SK-N-SH (cell line): Measurements from ENCODE around the gene FMNL1. TPM values are rescaled to one million over a fixed set of nuclear protein-coding genes. Genes with fewer than 3 reads are reported as not detected.

Source experiments
- CTCF ChIA-PET: fragments of 300-600, 350-600 bp; formaldehyde crosslinking; extraction: SDS; loops from one replicate; lab custom pipeline; 2021; lab: Yijun Ruan, JAX
- POLR2A ChIA-PET: fragments of 350-600 bp; sonication (Branson Sonifier 250); formaldehyde crosslinking; extraction: SDS; loops from one replicate; lab custom pipeline; 2020; ENCODE audit warnings: antibody characterized with exemption, inconsistent platforms; lab: Yijun Ruan, JAX
- DNase-seq: peaks from one replicate; pipeline ENCODE4 v3.0.0; 2012
- H2AFZ ChIP-seq: fragments of 200-600 bp; sonication (generic); 2 replicates; pipeline ENCODE4 v1.8.1; 2016; ENCODE audit warnings: antibody characterized with exemption, mild to moderate bottlenecking, low read depth
- H3F3A ChIP-seq: fragments of 200-600 bp; sonication (generic); replicated peaks from 2 replicates; pipeline ENCODE3; 2016; ENCODE audit warnings: antibody characterized with exemption, mild to moderate bottlenecking; ENCODE audit not compliant: insufficient read depth
- H3K27ac ChIP-seq, 2 experiments: fragments of 200-500 bp in 1 of 2; fragments of 200-600 bp in 1 of 2; sonication (Bioruptor generic) in 1 of 2; sonication (generic), shearing (Covaris generic) in 1 of 2; 2 replicates each; pipeline versions ENCODE4 v1.5.1 to v1.6.1; 2014 to 2016; ENCODE audit warnings: low read depth in 2 of 2, inconsistent platforms in 1 of 2, low read length in 1 of 2, mild to moderate bottlenecking in 1 of 2, mixed read lengths in 1 of 2
- H3K27me3 ChIP-seq: fragments of 200-600 bp; sonication (generic), shearing (Covaris generic); 2 replicates; pipeline ENCODE4 v1.6.1; 2016; ENCODE audit warnings: mixed run types; ENCODE audit not compliant: insufficient read depth
- H3K36me3 ChIP-seq, 2 experiments: fragments of 200-500 bp in 1 of 2; fragments of 200-600 bp in 1 of 2; sonication (Bioruptor generic) in 1 of 2; sonication (generic) in 1 of 2; replicated peaks in 1 of 2; 2 replicates each; pipeline versions ENCODE3 to v1.5.1; 2014 to 2016; ENCODE audit warnings: low read length in 1 of 2, mild to moderate bottlenecking in 1 of 2; ENCODE audit not compliant: insufficient read depth in 2 of 2, control insufficient read depth in 1 of 2
- H3K4me1 ChIP-seq, 2 experiments: fragments of 200-500 bp in 1 of 2; fragments of 200-600 bp in 1 of 2; sonication (Bioruptor generic) in 1 of 2; sonication (generic), shearing (Covaris generic) in 1 of 2; 2 replicates each; pipeline versions ENCODE4 v1.5.1 to v1.6.1; 2014 to 2016; ENCODE audit warnings: low read depth in 1 of 2, low read length in 1 of 2, mixed run types in 1 of 2; ENCODE audit not compliant: insufficient read depth in 2 of 2, control insufficient read depth in 1 of 2
- H3K4me2 ChIP-seq: fragments of 200-600 bp; sonication (generic), shearing (Covaris generic); 2 replicates; pipeline ENCODE4 v1.6.1; 2017; ENCODE audit warnings: mixed run types
- H3K4me3 ChIP-seq, 2 experiments: fragments of 200-500 bp in 1 of 2; fragments of 200-600 bp in 1 of 2; sonication (Bioruptor generic) in 1 of 2; sonication (generic), shearing (Covaris generic) in 1 of 2; 2 replicates each; pipeline versions ENCODE4 v1.5.1 to v1.8.1; 2014 to 2016; ENCODE audit warnings: low read depth in 2 of 2, inconsistent platforms in 1 of 2, low read length in 1 of 2, mild to moderate bottlenecking in 1 of 2, mixed read lengths in 1 of 2, moderate library complexity in 1 of 2
- H3K79me2 ChIP-seq: fragments of 200-600 bp; sonication (generic); 2 replicates; pipeline ENCODE4 v1.8.1; 2017; ENCODE audit warnings: mild to moderate bottlenecking; ENCODE audit not compliant: insufficient read depth
- H3K9ac ChIP-seq: fragments of 200-600 bp; sonication (generic); 2 replicates; pipeline ENCODE4 v1.6.1; 2017; ENCODE audit warnings: mixed run types
- H3K9me2 ChIP-seq: fragments of 200-600 bp; sonication (generic); 2 replicates; pipeline ENCODE4 v1.6.1; 2017; ENCODE audit warnings: mixed run types
- H3K9me3 ChIP-seq: fragments of 200-600 bp; sonication (generic); 2 replicates; pipeline ENCODE4 v1.6.1; 2017; ENCODE audit warnings: mixed run types, mild to moderate bottlenecking, moderate library complexity
- H4K20me1 ChIP-seq: fragments of 200-600 bp; sonication (generic); 2 replicates; pipeline ENCODE4 v1.6.1; 2017; ENCODE audit warnings: mild to moderate bottlenecking, mixed run types; ENCODE audit not compliant: insufficient read depth
- CHD2 ChIP-seq: fragments of 150-350 bp; IDR thresholded peaks from 2 replicates; pipeline ENCODE4 v1.6.1; 2018; ENCODE audit warnings: low read length; ENCODE audit not compliant: partially characterized antibody
- CTCF ChIP-seq: fragments of 200-600 bp; sonication (generic); IDR thresholded peaks from 2 replicates; pipeline ENCODE4 v1.6.1; 2017; ENCODE audit warnings: antibody characterized with exemption, mild to moderate bottlenecking, moderate library complexity
- EP300 ChIP-seq, 2 experiments: IDR thresholded peaks; 2 replicates each; pipeline versions ENCODE4 v1.4.0 to v1.6.1; 2012; ENCODE audit warnings: borderline replicate concordance in 1 of 2, low read depth in 1 of 2, low read length in 1 of 2
- FOSL2 ChIP-seq: IDR thresholded peaks from 2 replicates; pipeline ENCODE4 v1.4.0; 2012; ENCODE audit warnings: low read depth, mild to moderate bottlenecking, moderate library complexity, borderline replicate concordance
- FOXM1 ChIP-seq: IDR thresholded peaks from 2 replicates; pipeline ENCODE4 v1.4.0; 2012; ENCODE audit warnings: low read depth, mild to moderate bottlenecking
- GABPA ChIP-seq: IDR thresholded peaks from 2 replicates; pipeline ENCODE4 v1.4.0; 2012; ENCODE audit warnings: low read depth, mild to moderate bottlenecking
- JUND ChIP-seq: IDR thresholded peaks from 2 replicates; pipeline ENCODE4 v1.4.0; 2012
- MEF2A ChIP-seq: IDR thresholded peaks from 2 replicates; pipeline ENCODE4 v1.4.0; 2012; ENCODE audit warnings: low read depth, borderline replicate concordance
- MXI1 ChIP-seq: IDR thresholded peaks from 2 replicates; pipeline ENCODE4 v1.6.1; 2012; ENCODE audit warnings: mild to moderate bottlenecking, low read depth, low read length, improper control_type of control experiment
- NFIC ChIP-seq: IDR thresholded peaks from 2 replicates; pipeline ENCODE4 v1.4.0; 2012; ENCODE audit warnings: borderline replicate concordance
- NRF1 ChIP-seq: IDR thresholded peaks from 2 replicates; pipeline ENCODE4 v1.6.1; 2012; ENCODE audit warnings: low read depth, mild to moderate bottlenecking, low read length
- PBX3 ChIP-seq: IDR thresholded peaks from 2 replicates; pipeline ENCODE4; 2012
- RAD21 ChIP-seq: IDR thresholded peaks from 2 replicates; pipeline ENCODE4 v1.6.1; 2012; ENCODE audit warnings: mild to moderate bottlenecking, low read length
- REST ChIP-seq: IDR thresholded peaks from 2 replicates; pipeline ENCODE4 v1.6.1; 2012; ENCODE audit warnings: mild to moderate bottlenecking, low read depth, low read length, moderate library complexity
- RFX5 ChIP-seq: IDR thresholded peaks from 2 replicates; pipeline ENCODE4 v1.6.1; 2012; ENCODE audit warnings: mild to moderate bottlenecking, improper control_type of control experiment, low read length
- SIN3A ChIP-seq: IDR thresholded peaks from 2 replicates; pipeline ENCODE4 v1.6.1; 2012; ENCODE audit warnings: low read depth, mild to moderate bottlenecking, low read length, moderate library complexity, borderline replicate concordance
- TAF1 ChIP-seq: IDR thresholded peaks from 2 replicates; pipeline ENCODE4 v1.6.1; 2012; ENCODE audit warnings: low read depth, mild to moderate bottlenecking, low read length, moderate library complexity, borderline replicate concordance
- WGBS: methylation state at CpG from one replicate; pipeline ENCODE4 v1.1.6; 2017; ENCODE audit warnings: low lambda C conversion rate; 5-methylcytosine and 5-hydroxymethylcytosine counted together
- polyA plus RNA-seq, 3 experiments: library from polyadenylated mRNA; depleted of rRNA; stranded (reverse); fragments of >200 nt; gene quantifications; 2 replicates each; pipeline ENCODE4 v1.2.3, GENCODE V29; 2012

The FMNL1 gene
- polyA plus RNA-seq, 1 of the 3 experiments (the other 2 are of a cell fraction) = 2.8 TPM

GRCh38 chr17:45243750-45244149 is 22.1 kb downstream of the FMNL1 start:
- Histone ChIP-seq H4K20me1 (no peaks in the 10 kb centered on the region), H3K9me3 (no peaks in the 10 kb centered on the region), H3K79me2 (no peaks in the 10 kb centered on the region), H3K9ac (no peak overlapping the region), H3K9me2 (no peaks in the 10 kb centered on the region), H3K4me3 (no peak overlapping the region), H3K4me2 (no peak overlapping the region), H3K27me3 (no peaks in the 10 kb centered on the region), H3K36me3 (no peaks in the 10 kb centered on the region), H3K4me1 (peaks cover 0 to 29% of the 10 kb centered on the region in 2 experiments; a peak in 1 of 4 replicates), H3F3A (no peaks in the 10 kb centered on the region), H3K27ac (no peak overlapping the region), H2AFZ (no peak overlapping the region)
- no peak for DNase-seq
- ChIA-PET CTCF (interaction anchor here (0.9 to 10.1 kb wide), 7 partner anchors 9 to 142 kb away, joined by 3 to 232 read pairs (median 7); partner anchors contain the start of genes ACBD4 and FMNL1), POLR2A (no interaction called here)
- TF ChIP-seq RAD21 (no peak), CHD2 (no peak), MXI1 (no peak), SIN3A (no peak)
- 89% methylated on average over 10 of the region's 18 CpGs for WGBS

- no peaks in the 10 kb centered on the region for H3K79me2 ChIP-seq
- POLR2A ChIA-PET = no interaction called here
- CTCF ChIA-PET = interaction anchor here (0.6 to 6.0 kb wide), 8 partner anchors 10 to 180 kb away, joined by 3 to 54 read pairs (median 4); no protein-coding TSS in a partner anchor
- no peak overlapping the region for H3K27ac ChIP-seq
- H3K9me2 ChIP-seq = no peaks in the 10 kb centered on the region
- no peak overlapping the region for H3K4me2 ChIP-seq
- no peaks in the 10 kb centered on the region for H4K20me1 ChIP-seq
- H2AFZ ChIP-seq = no peak overlapping the region
- no peak overlapping the region for H3K4me3 ChIP-seq
- no peak overlapping the region for H3K9ac ChIP-seq
- no peaks in the 10 kb centered on the region for H3K27me3 ChIP-seq
- H3K4me1 ChIP-seq = peaks cover 0 to 31% of the 10 kb centered on the region in 2 experiments; a peak in 1 of 4 replicates
- TF ChIP-seq PBX3 (no peak), NFIC (no peak), GABPA (no peak), RFX5 (no peak), SIN3A (no peak), FOSL2 (no peak), MXI1 (no peak), TAF1 (no peak), REST (no peak), MEF2A (no peak), FOXM1 (no peak), EP300 (IDR thresholded peaks at IDR 0.05; ENCODE audit: borderline replicate concordance in 1 of 2, low read depth in 1 of 2, low read length in 1 of 2) (no peak), CTCF (no peak), JUND (no peak), NRF1 (no peak)
- H3F3A ChIP-seq = peaks cover 3% of the 10 kb centered on the region
- no peaks in the 10 kb centered on the region for H3K36me3 ChIP-seq
- H3K9me3 ChIP-seq = no peaks in the 10 kb centered on the region
- WGBS = 95% methylated on average over 14 of the region's 21 CpGs
- no peak for DNase-seq
Observed at GRCh38 chr17:45244725-45245656, 23.3 kb downstream of the FMNL1 start.
